Panc1 (cell line): ENCODE data around the gene LRP1B. TPM values are rescaled to one million over a fixed set of nuclear protein-coding genes. Genes with fewer than 3 reads are reported as not detected.

Experiments used
- ATAC-seq: fragments of 200-7000 bp; cut with Tn5 transposase; 2 replicates; pipeline ENCODE4 v1.9.1; 2020; ENCODE audit warnings: mild to moderate bottlenecking, moderate library complexity
- BruUV-seq: library from RNA; stranded (reverse); fragments of 400-500 nt; replicated peaks from 2 replicates; lab custom pipeline; 2021; lab: Mats Ljungman, UMichigan
- CTCF ChIA-PET: fragments of 300-600 bp; sonication (Branson Sonifier 250); formaldehyde crosslinking; loops from one replicate; lab custom pipeline; 2022; ENCODE audit warnings: antibody characterized with exemption; lab: Charles Lee
- POLR2A ChIA-PET: fragments of 300-600 bp; sonication (Branson Sonifier 250); formaldehyde crosslinking; loops from one replicate; lab custom pipeline; 2022; ENCODE audit warnings: antibody characterized with exemption; lab: Charles Lee
- DNase-seq: peaks from one replicate; pipeline ENCODE4 v3.0.0-alpha.2; 2010; ENCODE audit warnings: low read depth, low spot score
- H3K27ac ChIP-seq: 2 replicates; pipeline ENCODE4 v1.5.1; 2011; ENCODE audit warnings: mild to moderate bottlenecking, low read length, inconsistent platforms
- H3K27me3 ChIP-seq: fragments of 200-500 bp; sonication (Bioruptor generic); 2 replicates; pipeline ENCODE4 v1.6.0; 2014; ENCODE audit warnings: low read length, inconsistent platforms; ENCODE audit not compliant: control insufficient read depth, insufficient read depth
- H3K36me3 ChIP-seq: fragments of 200-500 bp; sonication (Bioruptor generic); 2 replicates; pipeline ENCODE4 v1.5.1; 2014; ENCODE audit warnings: inconsistent platforms, mild to moderate bottlenecking, low read length, moderate library complexity; ENCODE audit not compliant: control insufficient read depth, insufficient read depth
- H3K4me1 ChIP-seq: 2 replicates; pipeline ENCODE4 v1.5.1; 2011; ENCODE audit warnings: inconsistent platforms, mild to moderate bottlenecking, low read length, moderate library complexity; ENCODE audit not compliant: control insufficient read depth, insufficient read depth
- H3K4me3 ChIP-seq, 2 experiments: 2 replicates each; pipeline ENCODE4 v1.5.1; 2011 to 2012; ENCODE audit warnings: low read depth in 2 of 2, low read length in 2 of 2, mild to moderate bottlenecking in 2 of 2, inconsistent platforms in 1 of 2, moderate library complexity in 1 of 2
- H3K9me3 ChIP-seq: fragments of 200-500 bp; sonication (Bioruptor generic); 2 replicates; pipeline ENCODE4 v1.5.1; 2014; ENCODE audit warnings: low read depth, mild to moderate bottlenecking, inconsistent platforms, low read length, moderate library complexity; ENCODE audit not compliant: control insufficient read depth, insufficient read depth
- POLR2AphosphoS5 ChIP-seq: IDR thresholded peaks from 2 replicates; pipeline ENCODE4 v1.6.1; 2012; ENCODE audit warnings: mild to moderate bottlenecking, low read depth, low read length, moderate library complexity
- SIN3A ChIP-seq: IDR thresholded peaks from 2 replicates; pipeline ENCODE4 v1.6.1; 2012; ENCODE audit warnings: low read depth, mild to moderate bottlenecking, low read length, moderate library complexity, borderline replicate concordance; ENCODE audit not compliant: insufficient read depth
- TCF7L2 ChIP-seq: IDR thresholded peaks from 2 replicates; pipeline ENCODE4 v1.6.1; 2011; ENCODE audit warnings: mild to moderate bottlenecking, low read depth, low read length, inconsistent platforms
- in situ Hi-C: cut with HindIII; loops from 2 replicates; pipeline ENCODE4 v1.10.0; 2016; ENCODE audit warnings: low sequenced_read_pairs, low pct_unique_long_range_greater_than_20kb
- intact Hi-C: fragments of 100-400 bp; cut with micrococcal nuclease; formaldehyde crosslinking; loops from one replicate; pipeline ENCODE4 v1.10.0; 2022; ENCODE audit not compliant: unreplicated experiment
- total RNA-seq: library from RNA; stranded (reverse); gene quantifications from one replicate; pipeline ENCODE4 v1.2.1, GENCODE V29; 2021; ENCODE audit not compliant: unreplicated experiment
- TF ChIP-seq, protein P1 (sequence below), 2 experiments: IDR thresholded peaks; 2 replicates each; pipeline ENCODE4 v1.6.1; 2011 to 2012; ENCODE audit warnings: low read depth in 2 of 2, control low read depth in 1 of 2, low read length in 1 of 2, mild to moderate bottlenecking in 1 of 2, moderate library complexity in 1 of 2; ENCODE audit not compliant: insufficient read depth in 1 of 2
- TF ChIP-seq, protein P2 (sequence below): fragments of 450-650 bp; IDR thresholded peaks from 2 replicates; pipeline ENCODE4 v1.5.1; 2017; ENCODE audit warnings: mild to moderate bottlenecking

Gene LRP1B
- total RNA-seq, 1 experiment from 2014 or later: 0.54 TPM

DNA sequence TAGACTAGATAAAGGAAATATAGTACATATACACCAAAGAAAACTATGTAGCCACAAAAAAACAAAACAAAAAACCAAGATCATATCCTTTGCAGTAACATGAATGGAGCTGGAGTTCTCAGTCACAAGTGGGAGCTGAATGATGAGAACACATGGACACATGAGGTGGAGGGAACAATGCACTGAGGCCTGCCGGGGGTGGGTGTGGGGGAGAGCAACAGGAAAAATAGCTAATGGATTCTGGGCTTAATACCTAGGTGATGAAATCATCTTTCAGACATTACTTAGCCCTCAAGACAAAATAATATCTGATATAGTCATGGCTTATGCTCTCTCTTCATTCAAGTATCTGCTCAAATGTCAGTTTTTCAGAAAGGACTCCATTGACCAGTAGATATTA lies 930.6 kb downstream of the LRP1B start:
- H3K9me3 ChIP-seq: no peaks in the 10 kb centered on the region
- no peaks in the 10 kb centered on the region for H3K4me1 ChIP-seq
- no peaks in the 10 kb centered on the region for H3K36me3 ChIP-seq
- no peak overlapping the region for H3K27ac ChIP-seq
- ATAC-seq (no peak), DNase-seq (no peak)
- TF ChIP-seq TCF7L2 (no peak), POLR2AphosphoS5 (no peak), SIN3A (no peak)
- TF ChIP-seq, protein P1, sequence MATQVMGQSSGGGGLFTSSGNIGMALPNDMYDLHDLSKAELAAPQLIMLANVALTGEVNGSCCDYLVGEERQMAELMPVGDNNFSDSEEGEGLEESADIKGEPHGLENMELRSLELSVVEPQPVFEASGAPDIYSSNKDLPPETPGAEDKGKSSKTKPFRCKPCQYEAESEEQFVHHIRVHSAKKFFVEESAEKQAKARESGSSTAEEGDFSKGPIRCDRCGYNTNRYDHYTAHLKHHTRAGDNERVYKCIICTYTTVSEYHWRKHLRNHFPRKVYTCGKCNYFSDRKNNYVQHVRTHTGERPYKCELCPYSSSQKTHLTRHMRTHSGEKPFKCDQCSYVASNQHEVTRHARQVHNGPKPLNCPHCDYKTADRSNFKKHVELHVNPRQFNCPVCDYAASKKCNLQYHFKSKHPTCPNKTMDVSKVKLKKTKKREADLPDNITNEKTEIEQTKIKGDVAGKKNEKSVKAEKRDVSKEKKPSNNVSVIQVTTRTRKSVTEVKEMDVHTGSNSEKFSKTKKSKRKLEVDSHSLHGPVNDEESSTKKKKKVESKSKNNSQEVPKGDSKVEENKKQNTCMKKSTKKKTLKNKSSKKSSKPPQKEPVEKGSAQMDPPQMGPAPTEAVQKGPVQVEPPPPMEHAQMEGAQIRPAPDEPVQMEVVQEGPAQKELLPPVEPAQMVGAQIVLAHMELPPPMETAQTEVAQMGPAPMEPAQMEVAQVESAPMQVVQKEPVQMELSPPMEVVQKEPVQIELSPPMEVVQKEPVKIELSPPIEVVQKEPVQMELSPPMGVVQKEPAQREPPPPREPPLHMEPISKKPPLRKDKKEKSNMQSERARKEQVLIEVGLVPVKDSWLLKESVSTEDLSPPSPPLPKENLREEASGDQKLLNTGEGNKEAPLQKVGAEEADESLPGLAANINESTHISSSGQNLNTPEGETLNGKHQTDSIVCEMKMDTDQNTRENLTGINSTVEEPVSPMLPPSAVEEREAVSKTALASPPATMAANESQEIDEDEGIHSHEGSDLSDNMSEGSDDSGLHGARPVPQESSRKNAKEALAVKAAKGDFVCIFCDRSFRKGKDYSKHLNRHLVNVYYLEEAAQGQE (IDR thresholded peaks at IDR 0.05; ENCODE audit: insufficient read depth in 1 of 2, low read depth in 2 of 2, low read length in 1 of 2): no peak
- TF ChIP-seq, protein P2, sequence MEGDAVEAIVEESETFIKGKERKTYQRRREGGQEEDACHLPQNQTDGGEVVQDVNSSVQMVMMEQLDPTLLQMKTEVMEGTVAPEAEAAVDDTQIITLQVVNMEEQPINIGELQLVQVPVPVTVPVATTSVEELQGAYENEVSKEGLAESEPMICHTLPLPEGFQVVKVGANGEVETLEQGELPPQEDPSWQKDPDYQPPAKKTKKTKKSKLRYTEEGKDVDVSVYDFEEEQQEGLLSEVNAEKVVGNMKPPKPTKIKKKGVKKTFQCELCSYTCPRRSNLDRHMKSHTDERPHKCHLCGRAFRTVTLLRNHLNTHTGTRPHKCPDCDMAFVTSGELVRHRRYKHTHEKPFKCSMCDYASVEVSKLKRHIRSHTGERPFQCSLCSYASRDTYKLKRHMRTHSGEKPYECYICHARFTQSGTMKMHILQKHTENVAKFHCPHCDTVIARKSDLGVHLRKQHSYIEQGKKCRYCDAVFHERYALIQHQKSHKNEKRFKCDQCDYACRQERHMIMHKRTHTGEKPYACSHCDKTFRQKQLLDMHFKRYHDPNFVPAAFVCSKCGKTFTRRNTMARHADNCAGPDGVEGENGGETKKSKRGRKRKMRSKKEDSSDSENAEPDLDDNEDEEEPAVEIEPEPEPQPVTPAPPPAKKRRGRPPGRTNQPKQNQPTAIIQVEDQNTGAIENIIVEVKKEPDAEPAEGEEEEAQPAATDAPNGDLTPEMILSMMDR: no peak
- CTCF ChIA-PET: no interaction called here
- POLR2A ChIA-PET: interaction anchor here (0.5 kb wide), 1 partner anchor 913 kb away, joined by 3 read pairs; no protein-coding TSS in a partner anchor
- intact Hi-C loops: no loop called here
- BruUV-seq: no TSS peak
- H3K27me3 ChIP-seq: no peaks in the 10 kb centered on the region
- H3K4me3 ChIP-seq: no peak overlapping the region
- in situ Hi-C loops: no loop called here

DNA sequence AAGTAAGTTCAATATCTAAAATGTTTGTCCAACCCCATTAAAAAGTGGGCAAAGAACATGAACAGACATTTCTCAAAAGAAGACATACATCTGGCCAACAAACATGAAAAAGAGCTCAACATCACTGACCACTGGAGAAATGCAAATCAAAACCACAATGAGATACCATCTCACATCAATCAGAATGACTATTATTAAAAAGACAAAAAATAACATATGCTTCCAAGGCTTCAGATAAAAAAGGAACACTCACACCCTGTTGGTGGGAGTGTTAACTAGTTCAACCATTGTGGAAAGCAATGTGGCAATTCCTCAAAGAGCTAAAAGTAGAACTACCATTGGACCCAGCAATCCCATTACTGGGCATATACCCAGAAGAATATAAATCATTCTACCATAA lies 931.1 kb downstream of the LRP1B start:
- no TSS peak for BruUV-seq
- H3K27me3 ChIP-seq: no peaks in the 10 kb centered on the region
- in situ Hi-C loops (no loop called here), intact Hi-C loops (no loop called here)
- H3K36me3 ChIP-seq: no peaks in the 10 kb centered on the region
- ChIA-PET POLR2A (no interaction called here), CTCF (no interaction called here)
- TF ChIP-seq POLR2AphosphoS5 (no peak), TCF7L2 (no peak), SIN3A (no peak)
- TF ChIP-seq, protein P1 (IDR thresholded peaks at IDR 0.05; ENCODE audit: insufficient read depth in 1 of 2, low read depth in 2 of 2, low read length in 1 of 2): no peak
- TF ChIP-seq, protein P2: no peak
- no peaks in the 10 kb centered on the region for H3K4me1 ChIP-seq
- DNase-seq: no peak
- no peak overlapping the region for H3K27ac ChIP-seq
- no peak overlapping the region for H3K4me3 ChIP-seq
- no peak for ATAC-seq
- H3K9me3 ChIP-seq: no peaks in the 10 kb centered on the region
